ENCODE measurements around the gene WNT3A.

- TF ChIP-seq CTCF (conservative IDR thresholded peaks at IDR 0.05; ENCODE audit: low read depth in 2 of 2) = no peak
- no peak for TF ChIP-seq POLR2AphosphoS5 (IDR thresholded peaks at IDR 0.05; ENCODE audit: low read depth)
- no peak for TF ChIP-seq JUNB (IDR thresholded peaks at IDR 0.05; ENCODE audit: unreplicated experiment)
- no peak for TF ChIP-seq EZH2phosphoT487 (IDR thresholded peaks at IDR 0.05; ENCODE audit: unreplicated experiment)
- no peak for TF ChIP-seq REST (IDR thresholded peaks at IDR 0.05; ENCODE audit: unreplicated experiment)
- TF ChIP-seq STAT1 (IDR thresholded peaks at IDR 0.05; ENCODE audit: unreplicated experiment) = no peak
Measured at GRCh38 chr1:228041316-228041715, 34.5 kb downstream of the WNT3A start.

Measured in GM23338 (cell line).